Measurements from ENCODE around the gene STOX2. TPM values are rescaled to one million over a fixed set of nuclear protein-coding genes. Genes with fewer than 3 reads are reported as not detected.

STOX2 gene
- total RNA-seq, 1 donor from 2014 or later: 0.07 TPM

DNA sequence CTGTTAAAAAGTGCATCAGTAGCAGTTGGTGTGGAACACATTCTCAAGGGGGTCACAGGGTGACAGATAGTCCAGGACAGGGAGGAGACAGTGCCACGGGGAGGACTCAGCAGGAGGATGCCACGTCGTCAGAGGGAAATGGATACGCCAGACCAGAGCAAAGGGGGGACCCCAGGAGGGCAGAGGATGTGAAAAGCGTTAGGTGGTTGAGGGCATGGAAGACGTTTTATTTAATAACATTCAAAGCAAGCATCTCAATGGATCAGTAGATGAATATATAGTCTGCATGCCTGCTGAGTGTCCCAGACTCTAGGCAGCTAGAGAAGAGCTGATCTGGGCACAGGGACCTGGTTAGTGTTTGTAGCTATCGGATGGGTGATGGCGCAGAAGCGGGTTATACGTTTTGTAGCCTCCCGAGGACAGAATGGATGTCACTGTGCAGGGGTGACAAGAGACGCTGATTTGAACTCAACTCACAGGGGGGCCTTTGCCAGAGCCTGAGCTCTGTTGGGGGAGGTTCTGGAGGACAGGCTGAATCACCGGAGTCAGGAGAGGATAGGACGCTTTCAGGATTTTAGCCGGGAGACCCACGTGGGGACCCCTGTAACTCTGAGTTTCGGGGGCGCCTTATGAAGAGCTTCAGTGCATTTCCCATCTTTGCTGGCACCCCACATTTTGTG, 81.3 kb downstream of the STOX2 start:
- no peak for DNase-seq (ENCODE audit: low read depth, low spot score)

DNA sequence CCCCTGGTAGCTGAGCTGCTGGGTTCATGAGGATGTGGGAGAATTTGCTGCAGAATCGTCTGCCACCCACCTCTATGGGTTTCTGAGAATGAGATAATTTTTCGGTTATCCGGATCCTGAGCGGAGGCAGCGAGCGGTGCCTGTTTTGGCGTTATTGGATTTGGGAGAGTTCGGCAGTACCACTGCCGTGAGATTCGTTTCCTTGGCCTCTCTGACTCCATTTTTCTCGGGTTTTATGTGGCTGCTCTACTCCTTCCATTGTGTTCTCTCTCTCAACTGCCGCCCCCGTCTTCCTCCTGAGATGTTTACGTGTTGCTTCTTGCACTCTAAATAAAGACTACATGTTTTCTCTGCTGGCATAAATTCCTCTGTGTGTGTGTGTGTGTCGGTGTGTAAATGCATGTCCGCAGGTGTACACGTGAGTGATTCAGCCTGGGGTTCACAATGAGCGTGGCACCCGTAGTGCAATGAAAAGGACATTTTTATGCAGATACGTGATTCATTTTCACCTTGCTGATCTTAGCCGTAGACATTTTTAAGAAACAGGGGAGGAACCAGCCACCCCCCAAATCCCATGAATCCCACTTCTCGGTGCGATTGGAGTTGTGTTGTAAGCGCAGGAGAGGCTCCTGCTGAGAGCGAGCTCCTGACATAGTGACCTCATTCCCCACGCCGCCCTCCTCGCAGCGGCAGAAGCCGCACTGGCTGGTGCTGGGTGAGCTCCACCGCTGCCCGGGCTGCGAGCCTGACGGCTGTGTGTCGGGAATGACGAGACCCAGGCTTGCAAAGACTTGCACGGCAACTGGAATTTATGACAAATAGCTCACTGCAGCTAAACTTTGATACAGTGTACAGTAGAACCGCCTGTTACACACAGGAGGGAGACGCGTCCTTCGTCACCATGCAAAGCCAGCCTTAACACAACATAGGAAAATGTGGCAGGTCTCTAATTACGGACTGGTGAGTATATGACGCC, 82.2 kb downstream of the STOX2 start:
- peak; percentile 24 for DNase-seq (ENCODE audit: low read depth, low spot score)

DNA sequence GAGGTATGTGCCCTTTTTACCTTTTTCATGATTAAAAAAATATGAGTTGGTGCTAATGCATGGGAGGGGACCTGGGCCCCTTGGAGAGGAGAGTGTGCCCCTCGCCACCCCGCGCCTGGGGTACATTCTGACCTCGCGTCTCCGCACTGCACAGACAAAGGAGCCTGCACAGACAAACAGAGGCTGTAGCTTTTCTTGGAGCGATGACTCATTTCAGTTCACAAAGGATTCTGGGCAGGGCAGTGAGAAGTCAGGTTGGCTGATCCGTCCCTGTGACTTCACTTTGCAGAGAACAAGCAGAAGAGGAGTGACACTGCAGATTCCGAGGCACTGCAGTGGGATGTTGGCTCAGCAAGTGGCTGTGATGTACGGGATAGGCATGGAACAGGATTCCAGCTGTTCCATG, 82.9 kb downstream of the STOX2 start:
- peak; percentile 52 for DNase-seq (ENCODE audit: low read depth, low spot score)

DNA sequence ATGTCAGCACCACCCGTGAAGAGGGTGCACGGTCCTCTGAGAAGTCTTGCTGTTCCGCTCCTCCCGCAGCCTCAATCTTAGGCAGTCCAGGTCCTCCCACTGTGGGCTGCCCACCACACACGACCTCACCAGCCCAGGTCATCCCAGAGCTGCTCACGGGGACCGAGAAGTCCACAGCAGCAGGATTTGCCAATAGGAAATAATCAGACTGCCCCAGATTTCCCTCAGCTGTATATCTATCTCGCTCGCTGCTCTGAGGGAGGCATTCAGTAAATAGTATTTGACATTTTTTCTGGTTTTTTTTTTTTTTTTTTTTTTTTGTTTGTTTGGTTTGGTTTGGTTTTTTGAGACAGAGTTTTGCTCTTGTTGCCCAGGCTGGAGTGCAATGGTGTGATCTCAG, 83.8 kb downstream of the STOX2 start:
- no peak for DNase-seq (ENCODE audit: low read depth, low spot score)

DNA sequence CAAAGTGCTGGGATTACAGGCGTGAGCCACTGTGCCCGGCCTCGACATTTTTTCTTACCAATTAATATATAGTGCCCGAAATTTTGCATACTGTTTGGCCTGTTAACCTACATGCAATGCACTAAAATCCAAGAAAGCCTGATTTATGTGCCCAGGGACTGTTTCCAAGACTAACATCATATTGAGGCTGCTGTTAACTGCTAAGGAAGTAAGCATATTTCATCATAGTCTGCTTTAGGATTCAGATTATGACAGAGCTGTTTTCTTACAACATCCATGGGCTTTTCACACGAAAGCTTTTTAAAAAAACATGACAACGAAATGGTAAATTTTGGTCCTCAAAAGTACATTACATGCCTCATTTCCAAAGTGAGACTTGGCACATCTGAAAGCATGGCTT, 84.4 kb downstream of the STOX2 start:
- DNase-seq (ENCODE audit: low read depth, low spot score): no peak

DNA sequence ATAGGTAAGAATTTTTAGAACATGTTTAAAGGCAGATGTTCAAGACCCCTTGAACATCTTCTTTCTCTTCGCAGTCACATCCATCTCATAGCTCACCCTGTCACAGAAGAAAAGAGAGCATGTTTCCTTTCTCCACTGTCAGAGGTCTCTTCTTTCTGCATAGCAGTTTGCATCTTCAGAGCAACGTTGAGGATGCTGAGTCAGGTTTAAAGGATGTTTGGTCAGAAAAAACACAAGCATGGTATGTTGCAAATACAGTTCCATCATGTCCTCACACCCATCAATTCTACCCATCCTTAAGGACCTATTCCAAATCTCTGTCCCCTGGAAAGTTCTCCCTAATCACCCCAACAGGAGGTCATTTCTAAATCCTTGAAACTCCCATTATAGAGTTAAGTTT, 84.8 kb downstream of the STOX2 start:
- no peak for DNase-seq (ENCODE audit: low read depth, low spot score)

DNA sequence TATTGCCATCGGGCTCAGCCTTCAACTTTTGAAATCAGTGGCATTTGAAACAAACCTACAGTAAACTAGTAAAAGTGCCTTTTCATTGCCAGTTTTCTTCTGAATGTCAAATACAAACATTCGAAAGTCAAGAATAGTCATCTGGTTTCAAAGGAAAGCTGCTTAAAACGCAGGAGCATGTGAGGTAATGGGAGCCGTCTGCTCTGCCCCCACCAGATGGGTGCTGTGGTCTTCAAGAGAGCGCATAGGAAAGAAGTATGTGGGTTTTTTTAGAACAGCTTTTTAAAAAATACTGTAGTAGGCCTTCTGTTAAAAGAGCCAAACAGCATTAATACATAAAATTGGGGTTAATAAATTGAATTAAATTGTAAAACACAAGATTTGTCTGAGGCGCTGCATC, 88.6 kb downstream of the STOX2 start:
- no peak for DNase-seq (ENCODE audit: low read depth, low spot score)

DNA sequence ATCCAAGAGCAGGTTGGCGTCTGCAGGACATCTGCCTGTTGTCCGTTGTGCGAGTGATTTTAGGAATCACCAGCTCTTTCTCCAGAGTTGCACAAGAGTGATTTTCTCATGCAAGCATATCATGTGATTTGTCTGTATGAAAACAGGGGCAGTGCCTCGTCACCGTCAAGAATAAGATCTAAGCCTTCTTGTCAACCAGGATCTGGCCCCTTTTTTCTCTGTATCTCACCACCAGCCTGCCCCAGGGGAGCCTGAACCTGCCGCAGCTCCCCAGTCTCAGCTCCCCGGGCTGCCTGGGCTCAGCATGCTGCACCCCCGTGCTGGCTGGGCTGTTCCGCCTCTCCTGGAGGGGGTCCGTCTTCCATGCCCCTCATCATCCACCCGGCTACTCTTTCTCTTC, 90.5 kb downstream of the STOX2 start:
- DNase-seq (ENCODE audit: low read depth, low spot score): no peak

DNA sequence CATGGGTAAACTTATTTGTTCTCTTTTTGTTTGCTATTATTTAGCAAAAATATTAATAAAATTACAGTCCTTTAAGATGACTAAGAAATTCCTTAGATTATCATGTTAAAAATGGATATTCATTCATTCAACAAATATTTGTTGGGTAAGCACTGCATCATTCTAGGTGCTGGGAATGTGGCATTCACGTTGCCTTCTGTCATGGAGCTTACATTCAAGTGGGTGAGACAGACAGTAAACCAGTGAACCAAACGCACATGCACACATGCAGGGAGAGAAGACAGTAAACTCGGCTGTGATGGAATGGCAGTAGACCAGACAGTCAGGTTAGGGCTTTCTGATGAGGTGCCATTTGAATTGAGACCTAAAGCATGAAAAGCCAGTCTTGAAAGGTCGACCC, 91.8 kb downstream of the STOX2 start:
- no peak for DNase-seq (ENCODE audit: low read depth, low spot score)

DNA sequence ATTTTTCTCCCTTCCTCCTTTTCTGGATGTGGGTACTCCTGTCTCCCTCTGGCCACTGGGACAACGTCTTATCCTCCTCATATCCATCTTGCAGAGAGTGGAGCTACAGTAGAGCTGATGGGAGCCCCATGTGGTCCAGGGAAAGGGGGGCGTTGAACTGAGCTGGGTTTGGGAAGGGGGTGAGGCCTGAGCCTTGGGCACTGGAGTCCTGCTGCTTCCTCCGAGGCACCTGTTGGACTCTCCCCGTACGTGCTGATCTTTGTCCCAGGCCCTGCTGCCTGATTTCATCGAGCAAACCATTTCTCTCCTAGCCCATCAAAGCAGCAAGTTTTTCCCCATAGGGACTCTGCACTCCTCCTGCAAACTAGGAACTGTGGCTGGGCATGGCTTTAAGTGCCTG, 94.3 kb downstream of the STOX2 start:
- no peak for DNase-seq (ENCODE audit: low read depth, low spot score)

DNA sequence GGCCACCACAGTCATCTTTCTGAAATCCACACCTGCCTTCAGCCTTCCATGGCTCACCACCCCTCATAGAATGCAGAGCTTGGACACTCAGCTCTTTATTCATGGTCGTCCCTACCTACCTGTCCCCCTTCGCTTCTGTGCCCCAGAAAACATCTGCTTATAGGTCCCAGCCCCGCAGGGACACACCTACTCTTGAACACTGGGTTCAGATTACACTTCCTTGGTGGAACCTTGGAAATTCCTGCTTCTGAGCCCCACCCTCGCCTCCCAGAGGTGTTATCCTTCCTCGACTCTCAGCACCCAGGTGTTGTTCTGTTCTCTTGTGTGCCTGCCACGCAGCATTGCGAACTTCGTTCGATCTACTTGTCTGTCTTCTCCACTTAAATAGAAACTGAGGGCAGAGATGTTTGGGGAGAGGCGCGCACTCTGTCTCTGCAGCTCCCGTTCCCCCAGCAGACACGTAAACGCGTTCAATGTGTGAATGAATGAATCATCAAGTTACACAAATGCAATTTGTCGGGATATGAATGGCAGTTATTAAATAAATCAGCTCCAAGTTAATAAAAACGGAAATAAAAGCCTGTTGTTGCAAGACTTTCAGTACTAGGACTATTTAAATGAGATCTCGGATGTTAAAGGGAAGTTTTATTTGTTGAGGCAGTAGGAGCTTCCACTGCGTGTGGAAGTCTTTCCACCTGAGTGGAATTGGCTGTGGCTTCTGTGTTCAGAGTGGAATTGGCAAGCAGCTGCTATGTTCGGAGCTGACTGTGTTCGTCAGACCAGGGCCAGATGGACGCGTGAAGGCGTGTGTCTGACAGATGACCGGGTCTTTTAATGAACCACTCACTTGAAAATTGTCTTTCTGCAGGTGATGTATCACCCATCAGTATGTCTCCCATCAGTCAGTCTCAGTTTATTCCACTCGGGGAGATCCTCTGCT, 95.6 kb downstream of the STOX2 start:
- no peak for DNase-seq (ENCODE audit: low read depth, low spot score)

DNA sequence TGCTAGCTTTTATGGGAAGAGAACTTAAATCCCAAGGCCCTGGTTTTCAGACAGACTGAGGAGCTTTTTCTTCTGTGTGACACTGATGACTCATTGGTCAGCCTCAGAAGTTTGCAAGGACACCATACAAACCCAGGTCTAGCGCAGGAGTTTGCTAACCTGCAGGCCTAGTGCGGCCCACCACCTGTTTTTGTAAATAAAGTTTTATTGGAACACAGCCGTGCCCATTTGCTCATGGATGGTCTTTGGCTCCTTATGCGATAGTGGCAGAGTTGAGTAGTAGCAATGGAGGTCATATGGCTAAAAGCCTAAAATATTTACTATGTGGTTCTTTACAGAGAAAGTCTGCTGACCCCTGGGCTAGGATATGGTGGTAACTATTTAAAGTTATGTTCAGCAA, 98.3 kb downstream of the STOX2 start:
- no peak for DNase-seq (ENCODE audit: low read depth, low spot score)

DNA sequence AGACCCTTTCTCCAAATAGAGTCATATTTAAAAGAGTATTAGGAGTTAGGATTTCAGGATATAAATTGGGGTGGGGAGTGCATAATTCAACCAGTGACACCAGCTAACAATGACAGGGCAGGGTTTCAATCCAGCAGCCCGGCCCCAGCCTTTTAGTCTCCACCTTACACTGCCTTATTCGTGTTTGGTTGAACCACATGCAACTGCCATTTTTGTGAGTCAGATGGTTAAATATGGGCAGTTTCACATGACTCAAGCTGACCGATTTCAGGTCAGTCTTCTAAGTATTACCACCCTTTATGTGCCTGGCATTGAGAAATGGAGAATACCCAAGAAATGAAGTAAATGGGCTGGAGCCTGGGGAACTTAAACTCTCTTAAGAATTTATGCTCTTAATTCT, 102.8 kb downstream of the STOX2 start:
- DNase-seq (ENCODE audit: low read depth, low spot score): no peak

DNA sequence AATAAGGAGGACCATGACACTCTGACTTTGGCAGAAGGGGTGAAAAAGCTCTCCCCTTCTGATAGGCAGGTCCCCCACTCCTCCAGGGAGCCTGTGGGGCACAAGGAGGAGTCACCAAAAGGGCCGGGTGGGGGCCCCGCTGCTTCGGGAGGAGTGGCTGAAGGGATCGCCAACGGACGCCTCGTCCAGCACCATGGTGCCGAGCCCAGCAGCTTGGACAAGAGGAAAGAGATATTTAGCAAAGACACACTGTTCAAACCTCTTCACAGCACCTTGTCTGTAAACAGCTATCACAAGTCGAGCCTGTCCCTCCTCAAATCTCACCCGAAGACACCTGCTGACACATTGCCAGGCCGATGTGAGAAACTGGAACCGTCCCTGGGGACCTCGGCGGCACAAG, 105.6 kb downstream of the STOX2 start:
- DNase-seq (ENCODE audit: low read depth, low spot score): no peak

DNA sequence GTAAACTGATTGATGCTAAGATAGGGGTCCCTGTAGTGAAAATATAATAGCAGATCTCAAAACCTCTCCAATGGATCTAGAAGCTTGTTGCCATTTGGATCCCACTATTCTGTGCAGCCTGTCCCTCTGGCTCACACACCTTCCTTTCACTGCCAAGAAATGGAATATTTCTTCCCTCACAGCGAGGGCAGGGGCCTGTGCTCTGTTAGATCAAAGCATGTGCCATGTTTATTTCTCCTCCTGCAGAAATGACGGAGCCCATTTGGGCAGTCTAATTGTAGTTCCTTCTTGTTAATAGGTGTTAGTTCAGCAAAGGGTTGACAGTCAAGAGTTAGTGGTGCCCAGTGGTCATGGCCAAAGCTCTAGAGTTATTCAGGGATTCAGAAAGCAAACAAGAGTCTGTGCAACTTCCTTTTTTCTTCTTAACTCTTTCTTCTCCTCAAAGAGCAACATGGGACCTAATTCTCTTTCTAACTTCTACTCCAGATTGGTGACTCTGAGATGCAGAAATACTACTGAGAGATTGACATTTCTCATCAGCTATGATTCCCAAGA, 106.8 kb downstream of the STOX2 start:
- no peak for DNase-seq (ENCODE audit: low read depth, low spot score)

DNA sequence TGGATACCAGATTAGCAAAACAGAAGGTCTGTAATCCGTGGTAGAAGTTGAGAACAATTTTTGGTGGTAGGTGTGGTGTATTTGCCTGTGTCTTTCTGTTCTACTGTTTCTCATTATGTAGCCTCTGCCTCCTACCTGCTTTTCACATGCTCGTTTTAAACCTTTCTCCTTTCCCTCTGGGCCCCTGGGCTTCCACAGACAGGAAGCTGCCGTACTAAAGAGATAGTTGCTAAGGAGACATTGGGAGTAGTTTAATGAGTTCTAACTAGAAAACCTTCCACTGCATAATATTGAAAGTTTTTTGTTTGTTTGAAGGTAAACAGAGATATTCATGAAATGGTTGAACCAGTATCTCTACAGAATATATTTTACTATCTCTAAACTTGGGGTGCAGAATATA, 107.8 kb downstream of the STOX2 start:
- DNase-seq (ENCODE audit: low read depth, low spot score): no peak

DNA sequence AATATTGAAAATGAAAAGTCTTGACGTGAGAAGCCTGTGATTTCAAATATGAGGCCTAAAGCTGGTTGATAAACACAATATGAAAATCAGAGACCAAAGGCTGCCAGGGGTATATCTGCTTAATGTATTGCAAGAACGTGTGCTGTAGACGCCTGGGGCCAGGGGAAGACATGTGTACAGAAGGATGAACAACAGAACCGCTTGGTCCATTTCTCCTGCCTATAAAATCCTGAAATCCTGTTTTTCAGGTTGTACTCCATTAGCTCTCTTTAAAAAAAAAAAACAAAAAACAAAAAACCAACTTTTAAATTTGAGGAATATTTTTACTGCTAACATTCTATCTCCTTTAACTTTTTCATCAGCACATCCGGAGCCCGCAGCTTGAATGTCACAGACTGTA, 109.2 kb downstream of the STOX2 start:
- DNase-seq (ENCODE audit: low read depth, low spot score): no peak

DNA sequence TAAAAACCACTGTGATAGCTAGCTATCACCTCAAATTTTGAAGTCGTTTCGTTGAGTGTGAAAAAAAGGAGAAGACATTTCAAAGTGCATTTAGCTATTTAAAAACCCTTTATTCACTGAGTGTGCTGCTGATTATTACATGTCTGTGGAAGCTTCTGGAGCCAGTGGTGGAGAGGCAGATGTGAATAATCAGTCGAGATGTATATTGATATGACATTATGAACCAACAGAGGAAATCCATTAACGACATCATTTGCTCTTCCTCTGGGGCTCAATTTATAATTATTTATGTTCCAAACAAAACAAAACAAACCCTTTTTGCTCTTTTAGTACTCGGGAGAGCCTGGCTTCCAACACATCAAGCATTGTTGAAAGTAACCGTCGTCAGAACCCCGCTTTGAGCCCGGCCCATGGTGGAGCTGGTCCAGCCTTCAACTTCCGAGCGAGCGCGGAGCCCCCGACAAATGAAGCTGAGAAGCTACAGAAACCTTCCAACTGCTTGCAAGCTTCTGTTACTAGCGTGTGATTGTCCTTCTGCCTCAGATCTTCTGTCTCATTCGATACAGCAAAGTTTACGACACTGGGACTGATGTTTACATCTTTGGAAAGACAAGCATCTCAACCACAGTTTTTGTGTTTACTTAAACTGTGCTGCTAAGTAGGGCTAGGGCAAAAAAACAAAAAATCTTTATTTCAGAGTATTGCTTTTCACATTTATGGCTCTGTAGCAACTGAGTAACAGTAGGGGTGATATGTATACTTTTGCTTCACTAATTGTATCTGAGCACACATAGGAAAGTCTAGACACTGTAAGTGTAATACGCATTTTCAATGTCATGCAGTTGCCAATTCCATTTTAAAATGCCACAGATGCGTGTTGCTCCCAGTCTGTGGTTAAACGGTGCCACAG, 111.9 kb downstream of the STOX2 start:
- DNase-seq (ENCODE audit: low read depth, low spot score): no peak

DNA sequence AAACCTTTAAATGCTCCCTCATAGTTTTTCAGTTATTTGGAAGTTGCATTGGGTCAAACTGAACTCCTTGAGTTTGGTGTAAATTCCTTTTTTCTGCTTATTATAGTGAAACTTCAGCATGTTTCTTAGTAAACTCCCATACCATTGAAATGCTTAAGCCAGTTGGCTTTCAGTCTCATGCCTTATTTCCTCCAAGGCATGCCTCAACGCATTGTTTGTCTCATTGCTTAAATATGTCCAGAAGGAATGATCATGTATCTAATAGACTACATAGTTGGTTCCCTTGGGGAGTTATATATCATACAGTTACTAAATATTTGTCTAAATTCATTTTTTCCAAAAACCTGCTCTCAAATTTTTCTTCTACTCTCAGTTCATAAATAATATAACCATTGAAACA, 114.0 kb downstream of the STOX2 start:
- no peak for DNase-seq (ENCODE audit: low read depth, low spot score)
